HG03571 (cell line): ENCODE results near the gene ARHGAP22.

Source experiments
- ATAC-seq: cut with Tn5 transposase; IDR thresholded peaks from one replicate; pipeline ENCODE4 v1.9.1; 2021; ENCODE audit not compliant: unreplicated experiment

Gene ARHGAP22

GRCh38 chr10:48589266-48589665, 15.6 kb downstream of the ARHGAP22 start:
- ATAC-seq: no peak

GRCh38 chr10:48587819-48588218, 17.1 kb downstream of the ARHGAP22 start:
- no peak for ATAC-seq

GRCh38 chr10:48587101-48587500, 17.8 kb downstream of the ARHGAP22 start:
- ATAC-seq: no peak

DNA sequence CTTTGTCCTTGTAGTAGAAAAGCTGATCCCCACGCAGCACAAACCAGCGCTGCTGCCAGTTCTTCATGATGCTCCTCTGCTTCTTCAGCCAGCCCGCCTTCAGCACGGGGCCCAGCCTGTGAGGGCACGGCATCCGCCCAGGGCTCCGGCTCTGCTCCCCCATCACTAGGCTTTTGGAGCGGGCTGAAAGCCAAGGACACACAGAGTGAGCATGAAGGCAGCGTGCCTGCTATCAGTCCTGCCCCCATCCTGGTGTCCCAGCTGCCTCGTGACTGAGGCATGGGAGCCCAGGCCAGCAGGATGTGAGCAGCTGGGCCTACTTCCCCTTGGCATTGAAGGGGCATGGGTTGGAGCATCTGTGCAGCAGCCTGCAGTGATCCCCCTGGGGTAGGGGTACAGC, 21.9 kb downstream of the ARHGAP22 start:
- no peak for ATAC-seq

DNA sequence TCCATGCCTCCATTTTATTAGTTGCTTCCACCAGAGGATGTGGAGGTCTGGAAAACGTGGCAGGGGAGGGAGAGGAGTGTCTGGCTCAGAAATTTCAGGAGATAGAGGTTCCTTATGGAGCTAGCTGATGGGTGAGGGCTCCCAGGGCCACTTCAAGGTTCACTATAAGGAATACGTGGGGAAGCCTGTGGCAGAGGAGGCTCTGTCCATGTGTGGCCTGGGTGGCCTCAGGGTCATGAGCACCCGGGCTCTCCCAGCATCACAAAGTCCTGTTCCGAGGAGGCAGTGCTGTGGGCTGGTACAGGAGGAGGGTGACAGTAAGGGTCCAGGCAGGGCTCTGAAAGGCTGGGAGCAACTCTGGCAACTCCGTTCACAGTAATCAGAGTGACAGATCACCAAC, 24.6 kb downstream of the ARHGAP22 start:
- no peak for ATAC-seq

GRCh38 chr10:48579251-48579960, 25.5 kb downstream of the ARHGAP22 start:
- ATAC-seq: no peak

DNA sequence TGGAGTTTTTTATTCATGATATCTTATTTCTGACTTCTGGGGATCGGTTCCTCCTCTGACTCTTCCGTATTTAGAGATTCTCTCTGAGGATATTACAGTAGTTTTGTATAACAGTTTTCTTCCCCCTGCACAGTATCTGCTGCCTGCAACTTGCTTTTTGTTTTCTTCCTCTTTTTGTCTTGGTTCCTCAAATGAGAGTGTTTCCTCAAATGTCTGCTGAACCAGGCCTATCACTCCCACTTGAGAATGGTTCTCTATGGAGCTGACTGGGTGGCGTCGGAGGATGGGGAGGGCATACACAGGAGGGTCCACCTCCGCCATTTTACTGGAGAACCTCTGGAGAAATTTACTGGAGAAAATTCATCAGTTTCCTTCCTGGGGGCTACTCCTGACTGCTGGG, 27.7 kb downstream of the ARHGAP22 start:
- ATAC-seq: no peak

DNA sequence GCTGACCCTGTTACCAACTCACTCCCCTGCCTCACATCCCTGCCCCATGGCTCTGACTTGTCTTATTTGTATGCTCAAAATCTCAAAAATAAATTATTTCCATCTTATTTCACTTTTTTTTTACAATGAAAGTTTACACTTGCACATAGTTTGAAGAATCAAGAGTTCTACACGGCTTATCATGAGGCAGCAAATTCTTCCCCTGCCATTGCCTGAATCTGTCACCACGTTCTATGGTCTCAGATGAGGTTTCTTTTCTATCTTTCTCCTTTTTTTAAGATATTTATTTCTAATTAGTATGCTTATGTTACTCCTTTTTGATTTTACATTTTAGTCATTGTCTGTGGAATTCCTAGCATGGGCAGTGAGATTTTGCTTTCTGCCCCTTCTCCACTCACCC, 28.4 kb downstream of the ARHGAP22 start:
- ATAC-seq: no peak

- no peak for ATAC-seq
Measured at GRCh38 chr10:48575901-48576300, 29.0 kb downstream of the ARHGAP22 start.

GRCh38 chr10:48574817-48575380, 30.0 kb downstream of the ARHGAP22 start:
- ATAC-seq: no peak

GRCh38 chr10:48574322-48574796, 30.5 kb downstream of the ARHGAP22 start:
- no peak for ATAC-seq

- ATAC-seq: no peak
Measured at GRCh38 chr10:48573045-48573444, 31.8 kb downstream of the ARHGAP22 start.

DNA sequence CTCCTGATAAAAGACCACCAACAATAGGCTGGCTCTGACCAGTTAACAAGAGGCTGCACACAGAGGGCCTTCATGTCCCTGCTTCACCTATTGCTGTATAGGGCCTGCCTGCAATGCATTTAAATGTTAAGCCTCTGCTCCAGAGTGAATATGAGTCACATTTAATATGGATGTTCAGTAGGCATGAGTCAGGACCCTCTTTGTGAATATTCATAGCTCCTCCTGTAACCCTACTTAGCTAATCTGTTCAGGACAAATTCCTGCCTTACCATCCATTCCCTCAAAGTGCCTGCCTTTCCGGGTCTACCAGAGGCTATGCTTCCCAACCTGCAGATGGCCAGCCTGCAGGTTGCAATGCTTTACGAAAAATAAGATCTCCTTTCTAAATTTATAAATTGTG, 32.5 kb downstream of the ARHGAP22 start:
- no peak for ATAC-seq

DNA sequence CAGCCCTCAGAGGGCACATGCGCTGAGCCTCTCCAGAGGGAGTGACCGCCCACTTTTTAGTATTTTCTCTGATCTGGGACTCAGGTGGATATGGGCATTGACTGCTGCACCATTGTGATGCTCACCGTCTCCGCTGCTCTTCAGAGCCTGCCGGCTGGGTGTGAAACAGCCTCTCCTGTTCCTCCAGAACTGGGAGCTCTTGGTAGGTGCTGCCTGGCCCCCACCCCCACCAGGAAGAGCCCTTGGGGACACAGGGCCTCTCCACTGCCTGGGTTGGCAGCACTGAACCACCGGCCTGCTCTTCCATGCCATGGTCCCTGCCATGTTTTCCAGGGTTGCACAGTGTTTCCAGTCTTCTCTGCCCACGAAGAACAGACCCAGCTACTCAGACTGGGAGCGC, 36.3 kb downstream of the ARHGAP22 start:
- no peak for ATAC-seq

GRCh38 chr10:48568131-48568530, 36.7 kb downstream of the ARHGAP22 start:
- ATAC-seq: no peak

- ATAC-seq: no peak
Measured at GRCh38 chr10:48567346-48567745, 37.5 kb downstream of the ARHGAP22 start.

- no peak for ATAC-seq
Measured at GRCh38 chr10:48564466-48565160, 40.3 kb downstream of the ARHGAP22 start.

GRCh38 chr10:48557511-48558123, 47.3 kb downstream of the ARHGAP22 start:
- ATAC-seq: no peak

DNA sequence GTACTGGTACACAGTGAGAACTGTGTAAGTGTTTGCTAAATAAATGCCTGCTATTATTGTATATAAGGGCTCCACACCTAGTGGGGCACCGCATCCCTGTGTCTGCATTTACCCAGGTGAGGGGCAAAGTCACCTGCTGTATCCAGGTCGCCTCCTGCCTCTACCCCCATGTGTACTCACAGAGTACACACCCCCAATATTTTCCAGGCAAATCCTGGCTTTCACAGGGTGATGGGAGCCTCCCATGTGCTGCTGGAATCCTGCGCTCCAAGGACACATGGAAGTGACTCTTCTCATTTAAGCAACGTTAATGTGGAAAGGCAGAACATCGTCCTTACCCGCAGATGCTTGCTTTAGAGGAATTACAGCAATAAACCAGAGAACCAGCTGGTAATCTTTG, 48.2 kb downstream of the ARHGAP22 start:
- ATAC-seq: no peak

GRCh38 chr10:48556065-48556464, 48.8 kb downstream of the ARHGAP22 start:
- ATAC-seq: no peak

- no peak for ATAC-seq
Measured at GRCh38 chr10:48555310-48556042, 49.4 kb downstream of the ARHGAP22 start.
